H1 (cell line): ENCODE measurements around the gene ANO2. TPM values are rescaled to one million over a fixed set of nuclear protein-coding genes. Genes with fewer than 3 reads are reported as not detected.

Source experiments
- CTCF ChIA-PET: fragments of 300-600 bp; sonication (Branson Sonifier 250); formaldehyde crosslinking; loops from one replicate; lab custom pipeline; 2021; ENCODE audit not compliant: partially characterized antibody; lab: Charles Lee
- POLR2A ChIA-PET: fragments of 300-600 bp; sonication (Branson Sonifier 250); formaldehyde crosslinking; loops from one replicate; lab custom pipeline; 2021; ENCODE audit warnings: inconsistent platforms; ENCODE audit not compliant: partially characterized antibody; lab: Charles Lee
- DNase-seq, 2 experiments: peaks; one replicate each; pipeline versions ENCODE4 v3.0.0 to v3.0.0-alpha.2; 2010 to 2022; ENCODE audit warnings: low spot score in 2 of 2, low read depth in 1 of 2, mixed read lengths in 1 of 2
- FAIRE-seq: peaks from 2 replicates; lab custom pipeline; 2011; peaks lifted over from hg19 to GRCh38; lab: Jason Lieb, UNC
- H2AFZ ChIP-seq: 2 replicates; pipeline ENCODE4 v1.8.1; 2012; ENCODE audit warnings: low read length, inconsistent platforms
- H2AK5ac ChIP-seq: 2 replicates; pipeline ENCODE4 v1.6.1; 2013; ENCODE audit warnings: low read depth, low read length
- H2BK120ac ChIP-seq: replicated peaks from 2 replicates; pipeline ENCODE3; 2013; ENCODE audit warnings: low read depth, low read length, inconsistent platforms
- H2BK12ac ChIP-seq: 2 replicates; pipeline ENCODE4 v1.6.1; 2013; ENCODE audit warnings: low read depth, low read length
- H2BK15ac ChIP-seq: 2 replicates; pipeline ENCODE4 v1.6.1; 2013; ENCODE audit warnings: low read length
- H2BK20ac ChIP-seq: 2 replicates; pipeline ENCODE4 v1.6.1; 2013; ENCODE audit warnings: low read length
- H2BK5ac ChIP-seq: 2 replicates; pipeline ENCODE4 v1.6.1; 2013; ENCODE audit warnings: low read depth, low read length
- H3K14ac ChIP-seq: 2 replicates; pipeline ENCODE4 v1.6.1; 2013; ENCODE audit warnings: inconsistent platforms; ENCODE audit not compliant: insufficient read length
- H3K18ac ChIP-seq: 2 replicates; pipeline ENCODE4 v1.6.1; 2013; ENCODE audit warnings: low read length; ENCODE audit errors: extremely low read depth
- H3K23ac ChIP-seq: 2 replicates; pipeline ENCODE4 v1.6.1; 2013; ENCODE audit warnings: inconsistent platforms; ENCODE audit not compliant: insufficient read length
- H3K23me2 ChIP-seq: 2 replicates; pipeline ENCODE4 v1.6.1; 2013; ENCODE audit warnings: low read depth, low read length
- H3K27ac ChIP-seq: 2 replicates; pipeline ENCODE4 v1.6.1; 2011; ENCODE audit warnings: low read depth, low read length, inconsistent platforms
- H3K27me3 ChIP-seq, 4 experiments: replicated peaks in 1 of 4; 1 replicate in 1 of 4; 2 replicates in 3 of 4; pipeline versions ENCODE4 v1.6.1 to v1.8.1; 2011 to 2013; ENCODE audit warnings: low read length in 3 of 4, mild to moderate bottlenecking in 3 of 4, inconsistent platforms in 2 of 4, mixed read lengths in 2 of 4, moderate library complexity in 1 of 4; ENCODE audit not compliant: control insufficient read depth in 3 of 4, insufficient read depth in 3 of 4; ENCODE audit errors: extremely low read depth in 1 of 4
- H3K36me3 ChIP-seq, 4 experiments: 2 replicates each; pipeline versions ENCODE4 v1.6.1 to v1.8.1; 2011 to 2013; ENCODE audit warnings: mild to moderate bottlenecking in 4 of 4, low read length in 3 of 4, moderate library complexity in 2 of 4, control low read depth in 1 of 4, inconsistent platforms in 1 of 4; ENCODE audit not compliant: insufficient read depth in 4 of 4, control insufficient read depth in 2 of 4
- H3K4ac ChIP-seq: replicated peaks from 2 replicates; pipeline ENCODE3; 2013; ENCODE audit warnings: low read length, low read depth, mixed read lengths, inconsistent platforms; ENCODE audit not compliant: insufficient read length
- H3K4me1 ChIP-seq, 4 experiments: replicated peaks in 1 of 4; 1 replicate in 1 of 4; 2 replicates in 3 of 4; pipeline versions ENCODE4 v1.6.1 to v1.8.1; 2011 to 2013; ENCODE audit warnings: low read length in 3 of 4, inconsistent platforms in 2 of 4, mixed read lengths in 1 of 4; ENCODE audit not compliant: insufficient read depth in 4 of 4, control insufficient read depth in 3 of 4
- H3K4me2 ChIP-seq, 2 experiments: 2 replicates each; pipeline versions ENCODE4 v1.6.1 to v1.8.1; 2011 to 2013; ENCODE audit warnings: low read depth in 2 of 2, low read length in 2 of 2, control low read depth in 1 of 2, inconsistent platforms in 1 of 2, mild to moderate bottlenecking in 1 of 2; ENCODE audit not compliant: insufficient read depth in 1 of 2
- H3K4me3 ChIP-seq, 4 experiments: fragments of 200-600, 300-600 bp in 1 of 4; sonication (generic), shearing (Covaris generic), sonication (Bioruptor Twin) in 1 of 4; 2 replicates each; pipeline versions ENCODE4 v1.5.1 to v1.8.1; 2011 to 2016; ENCODE audit warnings: low read length in 4 of 4, low read depth in 3 of 4, control low read depth in 2 of 4, inconsistent platforms in 2 of 4, mild to moderate bottlenecking in 2 of 4, mixed read lengths in 1 of 4, moderate library complexity in 1 of 4; ENCODE audit not compliant: insufficient read depth in 2 of 4; ENCODE audit errors: extremely low read depth in 1 of 4
- H3K56ac ChIP-seq: replicated peaks from 2 replicates; pipeline ENCODE3; 2013; ENCODE audit warnings: low read depth, mild to moderate bottlenecking, mixed read lengths, low read length, inconsistent platforms; ENCODE audit not compliant: insufficient read length
- H3K79me1 ChIP-seq: 2 replicates; pipeline ENCODE4 v1.6.1; 2013; ENCODE audit warnings: low read depth, low read length, control low read depth
- H3K79me2 ChIP-seq, 2 experiments: 2 replicates each; pipeline versions ENCODE4 v1.6.1 to v1.8.1; 2012 to 2013; ENCODE audit warnings: low read length in 2 of 2, mild to moderate bottlenecking in 2 of 2, inconsistent platforms in 1 of 2; ENCODE audit not compliant: insufficient read depth in 2 of 2, control insufficient read depth in 1 of 2
- H3K9ac ChIP-seq, 4 experiments: replicated peaks in 1 of 4; 1 replicate in 1 of 4; 2 replicates in 3 of 4; pipeline versions ENCODE4 v1.6.1 to v1.8.1; 2011 to 2013; ENCODE audit warnings: low read depth in 3 of 4, low read length in 3 of 4, control low read depth in 2 of 4, mild to moderate bottlenecking in 2 of 4, moderate library complexity in 2 of 4, inconsistent platforms in 1 of 4; ENCODE audit errors: extremely low read depth in 1 of 4
- H3K9me3 ChIP-seq, 2 experiments: 2 replicates each; pipeline versions ENCODE4 v1.6.1 to v1.8.1; 2012 to 2013; ENCODE audit warnings: mild to moderate bottlenecking in 2 of 2, moderate library complexity in 2 of 2, control low read depth in 1 of 2, inconsistent platforms in 1 of 2, low read depth in 1 of 2, low read length in 1 of 2, mixed read lengths in 1 of 2; ENCODE audit not compliant: insufficient read depth in 2 of 2
- H4K20me1 ChIP-seq, 2 experiments: replicated peaks in 1 of 2; 2 replicates each; pipeline versions ENCODE3 to v1.8.1; 2011 to 2013; ENCODE audit warnings: inconsistent platforms in 2 of 2, low read length in 2 of 2, mild to moderate bottlenecking in 1 of 2; ENCODE audit not compliant: insufficient read depth in 2 of 2, control insufficient read depth in 1 of 2
- H4K5ac ChIP-seq: 2 replicates; pipeline ENCODE4 v1.6.1; 2013; ENCODE audit warnings: low read length, low read depth, mixed read lengths, inconsistent platforms; ENCODE audit not compliant: insufficient read length
- H4K8ac ChIP-seq: 2 replicates; pipeline ENCODE4 v1.8.0; 2013; ENCODE audit warnings: mild to moderate bottlenecking, moderate library complexity, low read length, inconsistent platforms; ENCODE audit not compliant: insufficient read depth; ENCODE audit errors: extremely low read depth
- H4K91ac ChIP-seq: replicated peaks from 2 replicates; pipeline ENCODE3; 2013; ENCODE audit warnings: low read length, mixed read lengths, inconsistent platforms; ENCODE audit not compliant: insufficient read length
- NRF1 ChIP-seq: IDR thresholded peaks from 2 replicates; pipeline ENCODE4 v1.6.1; 2011; ENCODE audit warnings: mild to moderate bottlenecking, low read depth, low read length, improper control_type of control experiment
- WGBS, 2 experiments: shearing (Covaris generic) in 1 of 2; methylation state at CpG; one replicate each; pipeline versions ENCODE4 v1.1.6 to v1.1.7; 2013 to 2015; ENCODE audit warnings: low lambda C conversion rate in 2 of 2, mixed read lengths in 2 of 2, inconsistent platforms in 1 of 2, low coverage in 1 of 2, missing lambda C conversion rate in 1 of 2; ENCODE audit not compliant: insufficient replicate concordance in 2 of 2, insufficient coverage in 1 of 2, insufficient read length in 1 of 2; ENCODE audit errors: extremely low coverage in 1 of 2, missing lambda C conversion rate in 1 of 2; 5-methylcytosine and 5-hydroxymethylcytosine counted together
- polyA plus RNA-seq, 7 experiments: library from polyadenylated mRNA; depleted of rRNA in 3 of 7; stranded (reverse) in 5 of 7; unstranded in 2 of 7; fragments of >200 nt in 5 of 7; fragments of 200-250 nt in 2 of 7; gene quantifications; 1 replicate in 5 of 7; 2 replicates in 1 of 7; 4 replicates in 1 of 7; pipeline versions ENCODE4 v1.2.1 to v1.2.3, GENCODE V29; 2011 to 2013; ENCODE audit warnings: missing spikeins in 2 of 7, mixed read lengths in 2 of 7
- total RNA-seq: library from RNA; stranded (reverse); fragmentation: NEBNext Ultra II Directional; extraction: Animal tissue kit (Norgen Biotek cat#: 25700); gene quantifications from 2 replicates; pipeline ENCODE4 v1.2.1, GENCODE V29; 2021

ANO2 gene
- total and polyA plus RNA-seq, 2 of the 8 experiments (the other 6 are each of a cell fraction or from before 2014, with no cell fraction given): 1.9 to 5.5 TPM

DNA sequence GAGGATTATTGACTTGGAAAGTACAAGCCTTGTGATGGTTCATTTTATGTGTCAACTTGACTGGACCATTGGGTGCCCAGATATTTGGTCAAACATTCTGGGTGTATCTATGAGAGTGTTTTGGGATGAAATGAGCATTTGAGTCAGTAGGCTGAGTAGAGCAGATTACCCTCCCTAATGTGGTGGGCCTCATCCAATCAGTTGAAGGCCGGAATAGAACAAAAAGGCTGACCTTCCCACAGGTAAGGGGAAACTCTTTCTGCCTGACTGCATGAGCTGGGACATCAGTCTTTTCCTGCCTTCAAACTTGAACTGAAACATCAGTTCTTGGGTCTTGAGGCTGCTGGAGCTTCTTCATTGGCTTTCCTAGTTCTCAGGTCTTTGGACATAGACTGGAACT lies 98.1 kb downstream of the ANO2 start:
- DNase-seq: no peak
- H3K79me2 ChIP-seq: no peaks in the 10 kb centered on the region
- no peak overlapping the region for H2BK15ac ChIP-seq
- no peaks in the 10 kb centered on the region for H3K27me3 ChIP-seq
- H3K18ac ChIP-seq: no peak overlapping the region
- WGBS, 2 experiments: 87% methylated on average over 1 of the region's 1 CpG; no CpG with 5 or more reads in 1 of the 2 experiments
- H2AK5ac ChIP-seq: no peak overlapping the region
- no peak for FAIRE-seq
- CTCF ChIA-PET: interaction anchor here (1.4 kb wide), 1 partner anchor 27 kb away, joined by 3 read pairs; no protein-coding TSS in a partner anchor
- no peak overlapping the region for H4K8ac ChIP-seq
- no peaks in the 10 kb centered on the region for H3K4me1 ChIP-seq
- H2BK120ac ChIP-seq: no peak overlapping the region
- no peaks in the 10 kb centered on the region; the same call in 1 of the 2 replicates for H3K23me2 ChIP-seq
- no peak overlapping the region for H3K27ac ChIP-seq
- H4K91ac ChIP-seq: no peak overlapping the region
- no peaks in the 10 kb centered on the region for H3K9me3 ChIP-seq
- H3K79me1 ChIP-seq: no peaks in the 10 kb centered on the region
- H2BK12ac ChIP-seq: no peak overlapping the region
- H2BK5ac ChIP-seq: no peak overlapping the region
- H4K5ac ChIP-seq: no peak overlapping the region
- no peak overlapping the region for H2BK20ac ChIP-seq
- H3K56ac ChIP-seq: no peak overlapping the region
- H3K4me2 ChIP-seq: no peak overlapping the region
- no peaks in the 10 kb centered on the region for H4K20me1 ChIP-seq
- H2AFZ ChIP-seq: no peak overlapping the region
- H3K4ac ChIP-seq: no peak overlapping the region
- H3K14ac ChIP-seq: no peak overlapping the region
- no peaks in the 10 kb centered on the region for H3K36me3 ChIP-seq
- no peak for TF ChIP-seq NRF1
- no peak overlapping the region for H3K4me3 ChIP-seq
- no peak overlapping the region for H3K23ac ChIP-seq
- H3K9ac ChIP-seq: no peak overlapping the region
- POLR2A ChIA-PET: no interaction called here
